ENCODE measurements around the gene AK2. TPM values are rescaled to one million over a fixed set of nuclear protein-coding genes. Genes with fewer than 3 reads are reported as not detected.

Gene AK2
- total and polyA plus RNA-seq, 2 donors (not counting 3 experiments of a cell fraction or from before 2014, with no cell fraction given), result 107 to 134 TPM

GRCh38 chr1:33074193-33074945 is 37.7 kb upstream of the AK2 start:
- DNase-seq (ENCODE audit: low read depth, low spot score) (no peak), FAIRE-seq (no peak)
- Histone ChIP-seq H4K20me1 (replicated peaks; ENCODE audit: control insufficient read depth, extremely low read depth, insufficient read depth, low read length) (no peaks in the 10 kb centered on the region), H2AFZ (ENCODE audit: low read depth, low read length) (no peak overlapping the region), H3K9me3 (replicated peaks; ENCODE audit: control insufficient read depth, insufficient read depth, low read length) (no peaks in the 10 kb centered on the region), H3K27ac (ENCODE audit: insufficient read depth, low read depth, low read length) (no peak overlapping the region), H3K4me1 (ENCODE audit: control insufficient read depth, extremely low read depth, insufficient read depth, low read length) (no peaks in the 10 kb centered on the region), H3K9me1 (replicated peaks; ENCODE audit: control insufficient read depth, extremely low read depth, insufficient read depth, low read length) (no peaks in the 10 kb centered on the region), H3K27me3 (ENCODE audit: control insufficient read depth in 2 of 2, insufficient read depth in 2 of 2, low read length in 2 of 2) (peaks cover 0 to 4% of the 10 kb centered on the region in 2 experiments), H3K4me3 (replicated peaks in 1 of 3; ENCODE audit: insufficient read depth in 1 of 3, low read depth in 1 of 3, low read length in 3 of 3) (no peak overlapping the region), H3K9ac (replicated peaks; ENCODE audit: extremely low read depth, insufficient read depth, low read length) (no peak overlapping the region), H3K4me2 (ENCODE audit: insufficient read depth, low read length) (no peak overlapping the region), H3K36me3 (ENCODE audit: control insufficient read depth in 2 of 2, extremely low read depth in 1 of 2, insufficient read depth in 2 of 2, low read length in 2 of 2) (no peaks in the 10 kb centered on the region), H3K79me2 (ENCODE audit: control insufficient read depth, insufficient read depth, low read length) (no peaks in the 10 kb centered on the region)
- BruUV-seq (replicated peaks), result no TSS peak
- ChIA-PET CTCF (interaction anchor here (1.4 to 2.8 kb wide), 3 partner anchors 11 to 182 kb away, joined by 4 to 11 read pairs (median 4); no protein-coding TSS in a partner anchor), POLR2A (no interaction called here)
- dilution Hi-C loops (cut with MboI; ENCODE audit: extremely low pct_ligation_motif_present, low sequenced_read_pairs) (no loop called here), intact Hi-C loops (cut with micrococcal nuclease) (no loop called here)
- TF ChIP-seq, protein P1, sequence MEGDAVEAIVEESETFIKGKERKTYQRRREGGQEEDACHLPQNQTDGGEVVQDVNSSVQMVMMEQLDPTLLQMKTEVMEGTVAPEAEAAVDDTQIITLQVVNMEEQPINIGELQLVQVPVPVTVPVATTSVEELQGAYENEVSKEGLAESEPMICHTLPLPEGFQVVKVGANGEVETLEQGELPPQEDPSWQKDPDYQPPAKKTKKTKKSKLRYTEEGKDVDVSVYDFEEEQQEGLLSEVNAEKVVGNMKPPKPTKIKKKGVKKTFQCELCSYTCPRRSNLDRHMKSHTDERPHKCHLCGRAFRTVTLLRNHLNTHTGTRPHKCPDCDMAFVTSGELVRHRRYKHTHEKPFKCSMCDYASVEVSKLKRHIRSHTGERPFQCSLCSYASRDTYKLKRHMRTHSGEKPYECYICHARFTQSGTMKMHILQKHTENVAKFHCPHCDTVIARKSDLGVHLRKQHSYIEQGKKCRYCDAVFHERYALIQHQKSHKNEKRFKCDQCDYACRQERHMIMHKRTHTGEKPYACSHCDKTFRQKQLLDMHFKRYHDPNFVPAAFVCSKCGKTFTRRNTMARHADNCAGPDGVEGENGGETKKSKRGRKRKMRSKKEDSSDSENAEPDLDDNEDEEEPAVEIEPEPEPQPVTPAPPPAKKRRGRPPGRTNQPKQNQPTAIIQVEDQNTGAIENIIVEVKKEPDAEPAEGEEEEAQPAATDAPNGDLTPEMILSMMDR (IDR thresholded peaks at IDR 0.05; ENCODE audit: extremely low read depth in 1 of 2, insufficient read depth in 1 of 2, low read depth in 1 of 2, low read length in 2 of 2), result no peak
- no peak for TF ChIP-seq MYC (IDR thresholded peaks at IDR 0.05; ENCODE audit: low read depth, low read length)
- TF ChIP-seq GATA2 (IDR thresholded peaks at IDR 0.05; ENCODE audit: insufficient read depth, insufficient read length, low read depth, low read length), result no peak

DNA sequence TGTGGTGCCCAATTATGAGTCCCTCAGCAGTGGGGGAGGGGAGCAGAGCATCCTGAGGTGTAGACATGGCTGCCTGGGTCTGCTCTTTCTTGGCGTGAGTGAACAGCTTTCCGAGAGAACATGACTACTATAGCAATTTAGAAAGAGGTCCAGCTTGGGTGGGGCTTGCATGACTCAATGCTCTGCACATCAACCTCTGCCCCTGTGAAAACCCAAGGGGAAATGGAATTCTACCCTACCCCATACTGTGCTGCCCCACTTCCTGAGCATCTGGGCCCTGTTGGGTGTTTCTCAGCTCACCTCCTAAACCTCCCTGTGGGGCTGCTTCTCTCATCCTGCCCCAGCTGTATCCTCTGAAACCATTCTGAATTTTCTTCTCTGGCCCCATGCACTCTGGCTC is 36.0 kb upstream of the AK2 start:
- Histone ChIP-seq H3K9me3 (replicated peaks; ENCODE audit: control insufficient read depth, insufficient read depth, low read length) (no peaks in the 10 kb centered on the region), H3K36me3 (ENCODE audit: control insufficient read depth in 2 of 2, extremely low read depth in 1 of 2, insufficient read depth in 2 of 2, low read length in 2 of 2) (no peaks in the 10 kb centered on the region), H4K20me1 (replicated peaks; ENCODE audit: control insufficient read depth, extremely low read depth, insufficient read depth, low read length) (no peaks in the 10 kb centered on the region), H3K9me1 (replicated peaks; ENCODE audit: control insufficient read depth, extremely low read depth, insufficient read depth, low read length) (no peaks in the 10 kb centered on the region), H3K27me3 (ENCODE audit: control insufficient read depth in 2 of 2, insufficient read depth in 2 of 2, low read length in 2 of 2) (peaks cover 0 to 4% of the 10 kb centered on the region in 2 experiments), H3K79me2 (ENCODE audit: control insufficient read depth, insufficient read depth, low read length) (no peaks in the 10 kb centered on the region), H3K4me1 (ENCODE audit: control insufficient read depth, extremely low read depth, insufficient read depth, low read length) (no peaks in the 10 kb centered on the region), H3K4me3 (replicated peaks in 1 of 3; ENCODE audit: insufficient read depth in 1 of 3, low read depth in 1 of 3, low read length in 3 of 3) (no peak overlapping the region), H2AFZ (ENCODE audit: low read depth, low read length) (no peak overlapping the region), H3K9ac (replicated peaks; ENCODE audit: extremely low read depth, insufficient read depth, low read length) (no peak overlapping the region), H3K4me2 (ENCODE audit: insufficient read depth, low read length) (no peak overlapping the region), H3K27ac (ENCODE audit: insufficient read depth, low read depth, low read length) (no peak overlapping the region)
- dilution Hi-C loops (cut with MboI; ENCODE audit: extremely low pct_ligation_motif_present, low sequenced_read_pairs), result no loop called here
- CTCF ChIA-PET, result interaction anchor here (0.8 to 1.2 kb wide), 2 partner anchors 14 to 140 kb away, joined by 3 to 4 read pairs; no protein-coding TSS in a partner anchor
- TF ChIP-seq, protein P2, sequence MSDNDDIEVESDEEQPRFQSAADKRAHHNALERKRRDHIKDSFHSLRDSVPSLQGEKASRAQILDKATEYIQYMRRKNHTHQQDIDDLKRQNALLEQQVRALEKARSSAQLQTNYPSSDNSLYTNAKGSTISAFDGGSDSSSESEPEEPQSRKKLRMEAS (IDR thresholded peaks at IDR 0.05; ENCODE audit: insufficient read depth, insufficient read length), result no peak
- TF ChIP-seq POLR2A (IDR thresholded peaks at IDR 0.05; ENCODE audit: low read depth, low read length) (no peak), MYC (IDR thresholded peaks at IDR 0.05; ENCODE audit: low read depth, low read length) (no peak), GATA2 (IDR thresholded peaks at IDR 0.05; ENCODE audit: insufficient read depth, insufficient read length, low read depth, low read length) (no peak), EZH2 (IDR thresholded peaks at IDR 0.05; ENCODE audit: borderline replicate concordance, low read depth, low read length, severe bottlenecking) (no peak), FOS (IDR thresholded peaks at IDR 0.05; ENCODE audit: borderline replicate concordance, insufficient read depth, low read length) (no peak), JUN (IDR thresholded peaks at IDR 0.05; ENCODE audit: borderline replicate concordance, insufficient read depth, insufficient read length, low read depth) (no peak), POLR2AphosphoS5 (IDR thresholded peaks at IDR 0.05; ENCODE audit: insufficient read depth, low read depth, low read length) (no peak)
- TF ChIP-seq, protein P1 (IDR thresholded peaks at IDR 0.05; ENCODE audit: extremely low read depth in 1 of 2, insufficient read depth in 1 of 2, low read depth in 1 of 2, low read length in 2 of 2), result no peak
- DNase-seq (ENCODE audit: low read depth, low spot score) (no peak), FAIRE-seq (no peak)
- POLR2A ChIA-PET, result no interaction called here
- intact Hi-C loops (cut with micrococcal nuclease), result no loop called here
- BruUV-seq (replicated peaks), result no TSS peak
